NB4 (cell line): ENCODE results near the gene SMYD3.
A peak's percentile ranks its signal among the peaks of the same experiment; 100 is the strongest.

Source experiments
- DNase-seq: peaks from one replicate; pipeline ENCODE4 v3.0.0; 2010; ENCODE audit warnings: low read depth
- H3K4me3 ChIP-seq: one replicate; pipeline ENCODE4 v1.5.1; 2011; ENCODE audit warnings: mild to moderate bottlenecking, low read depth, low read length, moderate library complexity
- CTCF ChIP-seq: IDR thresholded peaks from one replicate; pipeline ENCODE4 v1.5.1; 2012; ENCODE audit warnings: low read depth, low read length
- MAX ChIP-seq: IDR thresholded peaks from 2 replicates; pipeline ENCODE4 v1.6.1; 2011; ENCODE audit warnings: low read depth, low read length
- MYC ChIP-seq: IDR thresholded peaks from 2 replicates; pipeline ENCODE4 v1.6.1; 2011; ENCODE audit warnings: low read depth, low read length
- POLR2A ChIP-seq: IDR thresholded peaks from 2 replicates; pipeline ENCODE4 v1.6.1; 2011; ENCODE audit warnings: mild to moderate bottlenecking; ENCODE audit not compliant: insufficient read length; ENCODE audit errors: extremely low read depth

SMYD3 gene

GRCh38 chr1:246532519-246532918, 25.4 kb upstream of the SMYD3 start:
- TF ChIP-seq POLR2A (no peak), CTCF (no peak), MAX (no peak), MYC (no peak)
- no peak for DNase-seq
- no peak overlapping the region for H3K4me3 ChIP-seq

- TF ChIP-seq MYC (no peak), MAX (no peak), POLR2A (no peak), CTCF (no peak)
- H3K4me3 ChIP-seq: no peak overlapping the region
- no peak for DNase-seq
Observed at GRCh38 chr1:246530482-246530881, 23.4 kb upstream of the SMYD3 start.

- H3K4me3 ChIP-seq: no peak overlapping the region
- no peak for DNase-seq
- TF ChIP-seq POLR2A: no peak
- no peak for TF ChIP-seq CTCF
- TF ChIP-seq MYC: no peak
- no peak for TF ChIP-seq MAX
Observed at GRCh38 chr1:246528933-246529731, 22.1 kb upstream of the SMYD3 start.

GRCh38 chr1:246527402-246528088, 20.5 kb upstream of the SMYD3 start:
- DNase-seq: peak; percentile 67
- no peak overlapping the region for H3K4me3 ChIP-seq
- TF ChIP-seq CTCF (no peak), MAX (no peak), MYC (no peak), POLR2A (no peak)

GRCh38 chr1:246526915-246527314, 19.8 kb upstream of the SMYD3 start:
- TF ChIP-seq MAX: no peak
- no peak for TF ChIP-seq POLR2A
- no peak for TF ChIP-seq CTCF
- TF ChIP-seq MYC: no peak
- DNase-seq: no peak
- H3K4me3 ChIP-seq: no peak overlapping the region
